Gastroesophageal sphincter (tissue), 4 donors: ENCODE measurements around the gene NLRP10. TPM values are rescaled to one million over a fixed set of nuclear protein-coding genes. Genes with fewer than 3 reads are reported as not detected.

Experiments used
- ATAC-seq: fragments of 150-250 bp; one replicate; pipeline ENCODE4 v1.9.1; 2016; ENCODE audit warnings: mild to moderate bottlenecking, moderate library complexity
- H3K27ac ChIP-seq, 4 donors: fragments of 200-600 bp; sonication (generic) in 3 of 4; 1 replicate in 3 of 4; 2 replicates in 1 of 4; pipeline ENCODE4 v1.5.1; 2016 to 2019
- H3K27me3 ChIP-seq: fragments of 200-600 bp; sonication (generic); one replicate; pipeline ENCODE4 v1.5.1; 2019
- H3K36me3 ChIP-seq, 2 donors: fragments of 200-600 bp; sonication (generic); one replicate each; pipeline ENCODE4 v1.5.1; 2019; ENCODE audit warnings: control low read depth in 1 of 2
- H3K4me1 ChIP-seq, 3 donors: fragments of 200-600 bp; sonication (generic); 1 replicate in 2 of 3; 2 replicates in 1 of 3; pipeline ENCODE4 v1.5.1; 2016 to 2019; ENCODE audit warnings: control low read depth in 2 of 3
- H3K4me3 ChIP-seq, 2 donors: fragments of 200-600 bp; sonication (generic); one replicate each; pipeline ENCODE4 v1.5.1; 2019; ENCODE audit warnings: mild to moderate bottlenecking in 1 of 2, moderate library complexity in 1 of 2
- H3K9me3 ChIP-seq, 3 donors: fragments of 200-600 bp; sonication (generic); one replicate each; pipeline ENCODE4 v1.5.1; 2017 to 2019; ENCODE audit warnings: control low read depth in 2 of 3
- EP300 ChIP-seq: sonication (generic); formaldehyde crosslinking; IDR thresholded peaks from one replicate; pipeline ENCODE4 v1.6.1; 2017; ENCODE audit warnings: antibody characterized with exemption, mild to moderate bottlenecking
- POLR2A ChIP-seq, 2 donors: fragments of 450-650 bp; IDR thresholded peaks; one replicate each; pipeline ENCODE4 v1.6.1; 2017; ENCODE audit warnings: antibody characterized with exemption in 2 of 2, mild to moderate bottlenecking in 2 of 2, moderate library complexity in 1 of 2
- POLR2AphosphoS5 ChIP-seq: sonication (generic); formaldehyde crosslinking; IDR thresholded peaks from one replicate; pipeline ENCODE4 v1.6.1; 2017; ENCODE audit warnings: antibody characterized with exemption
- whole genome bisulfite sequencing, 2 donors: methylation state at CpG; one replicate each; pipeline ENCODE4 v1.1.5; 2018; ENCODE audit warnings: low coverage in 1 of 2; 5-methylcytosine and 5-hydroxymethylcytosine counted together
- small RNA-seq, 4 donors: library from RNA; depleted of rRNA; stranded (forward); fragments of <200 nt; gene quantifications; one replicate each; pipeline ENCODE3, GENCODE V24; 2016
- total RNA-seq, 4 donors: library from RNA; depleted of rRNA; stranded (reverse); fragments of >200 nt; gene quantifications; one replicate each; pipeline ENCODE4 v1.1.0, GENCODE V29; 2016
- TF ChIP-seq, protein P1 (sequence below), 4 experiments: fragments of 200-600 bp in 2 of 4; fragments of 450-650 bp in 2 of 4; sonication (generic) in 1 of 4; IDR thresholded peaks; one replicate each; pipeline ENCODE4 v1.5.1; 2017 to 2019; ENCODE audit warnings: antibody characterized with exemption in 4 of 4, mild to moderate bottlenecking in 2 of 4, moderate library complexity in 2 of 4

Gene NLRP10
- total RNA-seq, 4 donors from 2014 or later: not detected

DNA sequence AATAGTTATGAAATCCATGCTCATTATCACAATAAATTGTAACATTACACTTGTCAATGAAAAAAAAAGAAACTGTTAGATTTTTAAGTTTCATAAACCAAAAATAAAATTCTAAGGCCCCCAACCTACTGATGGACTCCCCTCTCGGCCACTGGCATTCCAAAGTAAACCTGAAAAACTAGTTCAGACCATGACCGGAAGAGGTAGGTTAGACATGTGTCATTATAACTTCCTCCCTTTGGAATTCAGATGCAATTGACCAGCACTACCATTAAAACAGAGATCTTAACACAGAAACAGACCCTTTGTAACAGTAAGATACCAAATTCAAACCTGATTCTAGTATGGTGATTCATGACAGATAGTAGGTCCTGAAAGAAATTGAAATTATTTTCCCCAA is 47.1 kb downstream of the NLRP10 start:
- Histone ChIP-seq H3K4me3 (no peak overlapping the region), H3K4me1 (no peaks in the 10 kb centered on the region), H3K36me3 (no peaks in the 10 kb centered on the region), H3K27me3 (no peaks in the 10 kb centered on the region), H3K27ac (no peak overlapping the region), H3K9me3 (no peaks in the 10 kb centered on the region)
- WGBS, 2 donors: 75 to 86% methylated on average over 2 of the region's 2 CpGs
- TF ChIP-seq, protein P1, sequence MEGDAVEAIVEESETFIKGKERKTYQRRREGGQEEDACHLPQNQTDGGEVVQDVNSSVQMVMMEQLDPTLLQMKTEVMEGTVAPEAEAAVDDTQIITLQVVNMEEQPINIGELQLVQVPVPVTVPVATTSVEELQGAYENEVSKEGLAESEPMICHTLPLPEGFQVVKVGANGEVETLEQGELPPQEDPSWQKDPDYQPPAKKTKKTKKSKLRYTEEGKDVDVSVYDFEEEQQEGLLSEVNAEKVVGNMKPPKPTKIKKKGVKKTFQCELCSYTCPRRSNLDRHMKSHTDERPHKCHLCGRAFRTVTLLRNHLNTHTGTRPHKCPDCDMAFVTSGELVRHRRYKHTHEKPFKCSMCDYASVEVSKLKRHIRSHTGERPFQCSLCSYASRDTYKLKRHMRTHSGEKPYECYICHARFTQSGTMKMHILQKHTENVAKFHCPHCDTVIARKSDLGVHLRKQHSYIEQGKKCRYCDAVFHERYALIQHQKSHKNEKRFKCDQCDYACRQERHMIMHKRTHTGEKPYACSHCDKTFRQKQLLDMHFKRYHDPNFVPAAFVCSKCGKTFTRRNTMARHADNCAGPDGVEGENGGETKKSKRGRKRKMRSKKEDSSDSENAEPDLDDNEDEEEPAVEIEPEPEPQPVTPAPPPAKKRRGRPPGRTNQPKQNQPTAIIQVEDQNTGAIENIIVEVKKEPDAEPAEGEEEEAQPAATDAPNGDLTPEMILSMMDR (IDR thresholded peaks at IDR 0.05): no peak
- no peak for TF ChIP-seq POLR2AphosphoS5
- no peak for TF ChIP-seq POLR2A (IDR thresholded peaks at IDR 0.05)
- TF ChIP-seq EP300: no peak
- ATAC-seq: no peak

Small RNA genes lying within 50 kb of the gene (small RNA-seq; reads per million reads assigned to genes)
- 0 reads per million in 4 donors for gene COX6CP5

Other genes starting within 250 kb of the NLRP10 start
- gene OR5P2, start 168.5 kb downstream of the NLRP10 start, total RNA-seq: not detected
- not detected for gene OR5P3, start 134.6 kb downstream of the NLRP10 start, total RNA-seq
- not detected for gene OR10A6, start 34.2 kb downstream of the NLRP10 start, total RNA-seq
- gene OR10A3, start 23.7 kb downstream of the NLRP10 start, total RNA-seq: not detected
- 100 to 1,000 TPM; 204 to 356 (median 235) TPM for gene EIF3F, start 21.9 kb upstream of the NLRP10 start, total RNA-seq
- gene TUB, start 115.8 kb upstream of the NLRP10 start, total RNA-seq: 10 to 100 TPM in 3 of 4 donors, 1 to 10 TPM in 1; 8.2 to 19.0 (median 13.4) TPM
- gene RIC3, start 203.6 kb upstream of the NLRP10 start, total RNA-seq: 10 to 100 TPM; 13.6 to 33.2 (median 20.9) TPM